Cardiac muscle cell (in vitro differentiated cells and primary cell): ENCODE measurements around the gene ZCCHC7. TPM values are rescaled to one million over a fixed set of nuclear protein-coding genes. Genes with fewer than 3 reads are reported as not detected.
"Not testable (repeated sequence)": the region's sequence is repeated elsewhere in the genome, so short reads cannot be mapped to it uniquely, and the experiment has no call there.

Source experiments
- DNase-seq, 2 donors: peaks; one replicate each; pipeline versions ENCODE4 v3.0.0 to v3.0.0-alpha.2; 2010 to 2017; ENCODE audit warnings: low read depth in 1 of 2, low spot score in 1 of 2
- H3K27ac ChIP-seq: fragments of 200-600 bp; sonication (generic); 2 replicates; pipeline ENCODE4 v1.5.1; 2016
- H3K27me3 ChIP-seq: fragments of 200-600 bp; sonication (generic); 2 replicates; pipeline ENCODE4 v1.6.0; 2016; ENCODE audit warnings: control low read depth
- H3K36me3 ChIP-seq: fragments of 200-600 bp; sonication (generic); 2 replicates; pipeline ENCODE4 v1.5.1; 2016; ENCODE audit warnings: control low read depth
- H3K4me1 ChIP-seq: fragments of 200-600 bp; sonication (generic); 2 replicates; pipeline ENCODE4 v1.8.1; 2017; ENCODE audit warnings: low read depth, mild to moderate bottlenecking, mixed run types
- H3K4me3 ChIP-seq: fragments of 200-600 bp; sonication (generic); 2 replicates; pipeline ENCODE4 v1.5.1; 2016; ENCODE audit warnings: mild to moderate bottlenecking
- H3K9me3 ChIP-seq: fragments of 200-600 bp; sonication (generic); 2 replicates; pipeline ENCODE4 v1.5.1; 2017; ENCODE audit warnings: low read depth, mild to moderate bottlenecking, control low read depth
- polyA plus RNA-seq: library from polyadenylated mRNA; unstranded; fragments of >200 nt; fragmentation: Nextera tagmentation; extraction: Ambion mirVana; gene quantifications from 2 replicates; pipeline ENCODE4 v1.2.1, GENCODE V29; 2016
- total RNA-seq: library from RNA; depleted of rRNA; stranded (reverse); fragments of >200 nt; gene quantifications from 2 replicates; pipeline ENCODE4 v1.2.3, GENCODE V29; 2016
- TF ChIP-seq, protein P1 (sequence below): IDR thresholded peaks from 2 replicates; pipeline ENCODE4 v1.5.1; 2012; ENCODE audit warnings: low read depth, mild to moderate bottlenecking, low read length

The ZCCHC7 gene
- 15.0 and 16.3 TPM in 2 replicates for total RNA-seq
- 18.8 and 28.3 TPM in 2 replicates for polyA plus RNA-seq

DNA sequence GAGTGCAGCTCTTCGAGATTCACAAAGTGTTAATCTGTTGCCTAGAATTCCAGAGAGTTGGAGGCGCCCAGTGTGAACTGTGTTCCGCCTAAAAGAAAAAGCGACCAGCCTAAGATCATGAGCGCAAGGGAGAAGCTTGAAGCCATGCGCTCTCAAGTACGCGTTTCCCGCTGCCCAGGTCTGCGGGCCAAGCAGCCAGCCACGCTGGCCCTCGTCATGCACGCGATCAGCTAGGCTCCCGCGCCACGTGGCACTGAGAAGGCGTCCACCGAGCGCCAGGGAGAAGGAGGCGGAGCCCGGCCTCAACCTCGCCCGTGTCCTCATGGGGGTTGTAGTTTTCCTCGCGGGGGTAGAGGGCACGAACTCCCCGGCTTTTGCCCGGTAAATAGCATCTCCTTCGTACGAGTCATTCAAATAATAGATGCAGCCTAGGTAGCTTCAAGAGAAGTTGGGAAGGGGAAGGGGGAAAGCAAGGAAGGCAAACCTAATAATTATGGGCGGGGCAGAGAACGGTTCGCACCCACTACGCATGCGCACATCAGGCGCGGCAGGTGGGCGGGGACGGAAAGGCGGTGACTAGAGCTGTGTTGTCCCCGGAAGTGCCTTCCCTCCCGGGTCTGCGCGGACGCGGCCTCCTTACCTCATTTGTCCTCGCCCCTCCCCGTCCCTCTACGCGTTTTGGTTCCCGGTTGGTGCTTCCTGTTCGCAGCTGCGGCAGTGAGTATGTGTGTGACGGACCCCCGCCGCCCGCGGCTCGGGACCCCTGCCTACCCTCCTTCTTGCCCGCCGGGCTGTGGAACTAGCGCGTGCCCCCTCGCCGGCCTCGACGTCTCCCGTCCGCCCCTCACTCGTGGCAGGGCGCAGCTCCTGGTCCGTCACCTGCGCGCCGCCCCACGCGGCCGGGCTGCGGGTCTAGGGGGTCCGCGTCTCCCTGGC is at the start of gene ZCCHC7:
ZCCHC7 (plus strand) TSS at position 668 of the 936 bp plus-strand sequence.
- peak; percentile 94 to 97 for DNase-seq

GRCh38 chr9:37074790-37075189 is 45.6 kb upstream of the ZCCHC7 start:
- H3K9me3 ChIP-seq, H3K36me3 ChIP-seq, H3K4me1 ChIP-seq, H3K27ac ChIP-seq, H3K4me3 ChIP-seq, DNase-seq: not testable (repeated sequence)
- peaks cover 24% of the 10 kb centered on the region for H3K27me3 ChIP-seq

More for the DNA sequence above, at the start of gene ZCCHC7:
- Histone ChIP-seq H3K27me3 (no peaks in the 10 kb centered on the region), H3K27ac (peak within 1 kb of the TSS; percentile 80), H3K4me1 (peaks cover 5% of the 10 kb centered on the region), H3K4me3 (peak within 1 kb of the TSS; percentile 76), H3K36me3 (no peaks in the 10 kb centered on the region), H3K9me3 (no peaks in the 10 kb centered on the region)
- TF ChIP-seq, protein P1, sequence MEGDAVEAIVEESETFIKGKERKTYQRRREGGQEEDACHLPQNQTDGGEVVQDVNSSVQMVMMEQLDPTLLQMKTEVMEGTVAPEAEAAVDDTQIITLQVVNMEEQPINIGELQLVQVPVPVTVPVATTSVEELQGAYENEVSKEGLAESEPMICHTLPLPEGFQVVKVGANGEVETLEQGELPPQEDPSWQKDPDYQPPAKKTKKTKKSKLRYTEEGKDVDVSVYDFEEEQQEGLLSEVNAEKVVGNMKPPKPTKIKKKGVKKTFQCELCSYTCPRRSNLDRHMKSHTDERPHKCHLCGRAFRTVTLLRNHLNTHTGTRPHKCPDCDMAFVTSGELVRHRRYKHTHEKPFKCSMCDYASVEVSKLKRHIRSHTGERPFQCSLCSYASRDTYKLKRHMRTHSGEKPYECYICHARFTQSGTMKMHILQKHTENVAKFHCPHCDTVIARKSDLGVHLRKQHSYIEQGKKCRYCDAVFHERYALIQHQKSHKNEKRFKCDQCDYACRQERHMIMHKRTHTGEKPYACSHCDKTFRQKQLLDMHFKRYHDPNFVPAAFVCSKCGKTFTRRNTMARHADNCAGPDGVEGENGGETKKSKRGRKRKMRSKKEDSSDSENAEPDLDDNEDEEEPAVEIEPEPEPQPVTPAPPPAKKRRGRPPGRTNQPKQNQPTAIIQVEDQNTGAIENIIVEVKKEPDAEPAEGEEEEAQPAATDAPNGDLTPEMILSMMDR: no peak

DNA sequence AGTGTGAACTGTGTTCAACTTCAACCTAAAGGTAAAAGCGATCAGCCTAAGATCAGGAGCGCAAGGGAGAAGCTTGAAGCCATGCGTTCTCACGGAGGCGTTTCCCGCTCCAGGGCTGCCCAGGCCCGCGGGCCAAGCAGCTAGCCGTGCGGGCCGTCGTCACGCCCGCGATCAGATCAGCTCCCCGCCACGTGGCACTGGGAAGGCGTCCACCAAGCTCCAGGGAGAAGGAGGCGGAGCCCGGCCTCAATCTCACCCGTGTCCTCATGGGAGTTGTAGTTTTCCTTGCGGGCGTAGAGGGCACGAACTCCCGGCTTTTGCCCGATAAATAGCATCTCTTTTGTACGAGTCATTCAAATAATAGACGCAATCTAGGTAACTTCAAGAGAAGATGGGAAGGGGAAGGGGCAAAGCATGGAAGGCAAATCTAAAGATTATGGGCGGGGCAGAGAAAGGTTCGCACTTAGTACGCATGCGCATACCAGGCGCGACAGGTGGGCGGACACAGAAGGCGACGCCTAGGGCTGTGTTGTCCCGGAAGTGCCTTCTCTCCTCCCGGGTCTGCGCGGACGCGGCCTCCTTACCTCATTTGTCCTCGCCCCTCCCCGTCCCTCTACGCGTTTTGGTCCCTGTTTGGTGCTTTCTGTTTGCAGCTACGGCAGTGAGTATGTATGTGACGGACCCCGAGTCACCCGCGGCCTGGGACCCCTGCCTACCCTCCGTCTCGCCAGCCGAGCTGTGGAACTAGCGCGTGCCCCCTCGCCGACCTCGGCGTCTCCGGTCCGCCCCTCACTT is 40.8 kb upstream of the ZCCHC7 start:
- Histone ChIP-seq H3K36me3 (no peaks in the 10 kb centered on the region), H3K27ac (peak overlapping the region; percentile 80), H3K4me3 (peak overlapping the region; percentile 90), H3K27me3 (peaks cover 4% of the 10 kb centered on the region), H3K9me3 (no peaks in the 10 kb centered on the region), H3K4me1 (no peaks in the 10 kb centered on the region)
- DNase-seq: peak; percentile 94 to 96
- TF ChIP-seq, protein P1: no peak

DNA sequence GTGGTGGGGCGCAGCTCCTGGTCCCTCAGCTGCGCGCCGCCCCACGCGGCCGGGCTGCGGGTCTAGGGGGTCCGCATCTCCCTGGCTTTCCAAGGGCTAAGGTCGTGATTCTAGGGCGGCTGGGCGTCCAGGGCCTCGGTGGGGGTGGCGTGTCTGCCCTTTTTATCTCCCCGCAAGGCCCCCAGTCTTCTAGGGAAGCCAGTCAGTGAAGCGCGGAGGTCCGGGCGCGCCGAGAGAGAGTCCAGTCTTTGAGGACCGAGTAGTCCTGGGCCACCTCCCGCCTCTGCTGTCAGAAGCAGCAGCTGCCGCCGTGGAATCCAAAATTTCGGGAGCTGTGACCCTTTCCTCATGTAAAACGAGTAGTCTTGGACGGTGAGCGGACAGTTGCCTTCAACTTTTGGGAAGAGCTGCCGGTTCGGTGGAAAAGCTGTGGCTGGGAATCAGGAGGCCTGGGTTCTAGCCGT is 40.2 kb upstream of the ZCCHC7 start:
- not testable (repeated sequence) for H3K36me3 ChIP-seq, H3K9me3 ChIP-seq, H3K27me3 ChIP-seq, H3K4me1 ChIP-seq
- peak in 1 of 2 donors; percentile 21 for DNase-seq
- H3K27ac ChIP-seq: peak overlapping the region; percentile 80
- H3K4me3 ChIP-seq: peak overlapping the region; percentile 90

DNA sequence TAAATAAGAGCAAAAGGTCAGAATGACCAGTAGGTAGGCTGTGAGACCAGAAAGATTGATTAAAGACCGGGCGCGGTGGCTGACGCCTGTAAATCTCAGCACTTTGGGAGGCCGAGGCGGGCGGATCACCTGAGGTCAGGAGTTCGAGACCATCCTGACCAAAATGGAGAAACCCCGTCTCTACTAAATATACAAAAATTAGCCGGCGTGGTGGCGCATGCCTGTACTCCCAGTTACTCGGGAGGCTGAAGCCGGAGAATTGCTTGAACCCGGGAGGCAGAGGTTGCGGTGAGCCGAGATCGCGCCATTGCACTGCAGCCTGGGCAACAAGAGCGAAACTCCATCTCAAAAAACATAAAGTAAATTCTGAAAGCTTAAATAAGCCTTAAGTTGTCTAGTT is 38.9 kb upstream of the ZCCHC7 start:
- H3K27ac ChIP-seq, H3K4me1 ChIP-seq, H3K27me3 ChIP-seq, H3K9me3 ChIP-seq, DNase-seq, H3K36me3 ChIP-seq, H3K4me3 ChIP-seq: not testable (repeated sequence)

DNA sequence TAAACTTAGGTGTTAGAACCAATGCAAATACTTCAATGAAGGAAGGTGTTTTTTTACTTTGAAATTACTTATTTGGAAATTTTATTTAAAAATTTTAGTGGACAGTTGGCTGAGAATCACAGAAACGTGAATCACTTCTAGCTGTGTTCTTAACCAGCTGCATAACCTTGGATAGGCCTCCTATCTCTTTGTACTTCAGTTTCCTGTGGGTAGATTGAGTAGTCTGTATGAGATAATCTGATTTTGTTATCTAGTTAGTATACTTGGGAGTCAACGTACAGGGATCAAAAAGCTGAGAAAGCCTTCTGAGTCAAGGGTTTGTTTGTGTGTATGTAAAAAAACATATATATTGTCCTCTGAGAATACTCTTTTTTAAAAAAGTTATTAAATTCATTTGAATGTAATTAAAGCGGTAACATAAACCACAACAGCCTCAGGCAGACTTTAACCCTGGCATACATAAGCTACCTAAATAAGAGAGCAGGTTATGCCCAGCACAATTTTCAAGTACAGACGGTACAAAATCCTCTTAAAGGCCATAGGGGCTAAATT is 38.1 kb upstream of the ZCCHC7 start:
- Histone ChIP-seq H3K9me3 (no peaks in the 10 kb centered on the region), H3K27ac (no peak overlapping the region), H3K36me3 (peaks cover 7% of the 10 kb centered on the region), H3K4me1 (no peaks in the 10 kb centered on the region), H3K27me3 (no peaks in the 10 kb centered on the region), H3K4me3 (no peak overlapping the region)
- peak in 1 of 2 donors; percentile 12 for DNase-seq
- TF ChIP-seq, protein P1: no peak
